NCI-H1105 (cell line): ENCODE results near the gene SPOP.
A peak's percentile ranks its signal among the peaks of the same experiment; 100 is the strongest.
"Not testable (repeated sequence)": the region's sequence is repeated elsewhere in the genome, so short reads cannot be mapped to it uniquely, and the experiment has no call there.

Source experiments
- DNase-seq: peaks from one replicate; lab custom pipeline; 2025; lab: John Stamatoyannopoulos, UW

The SPOP gene

GRCh38 chr17:49677933-49678847 is at the start of gene SPOP:
SPOP (minus strand) TSS chr17:49678097; CDS start chr17:49622810, 55,287 bp downstream.
- peak; percentile 96 for DNase-seq

DNA sequence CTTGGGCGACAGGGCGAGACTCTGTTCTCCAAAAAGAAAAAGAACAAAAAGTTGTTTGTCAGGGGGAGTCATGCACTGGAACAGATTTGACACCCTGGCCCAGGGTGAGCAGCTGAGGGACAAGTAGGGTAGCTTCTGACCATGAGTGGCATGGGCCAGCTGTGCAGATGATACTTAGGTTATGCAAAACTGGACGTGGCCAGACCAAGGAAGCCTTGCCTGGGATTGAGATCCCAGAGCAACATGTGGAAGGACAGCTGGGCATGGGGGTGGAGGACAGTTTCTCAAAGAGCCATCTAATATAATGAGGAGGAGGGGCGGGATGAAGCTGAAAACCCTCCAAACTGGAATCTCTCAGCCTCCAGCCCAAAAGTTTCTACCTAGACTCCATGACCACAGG is 49.5 kb upstream of the SPOP start:
- no peak for DNase-seq

- no peak for DNase-seq
Observed at GRCh38 chr17:49725452-49726130, 47.7 kb upstream of the SPOP start.

- DNase-seq: not testable (repeated sequence)
Observed at GRCh38 chr17:49724552-49724951, 46.7 kb upstream of the SPOP start.

DNA sequence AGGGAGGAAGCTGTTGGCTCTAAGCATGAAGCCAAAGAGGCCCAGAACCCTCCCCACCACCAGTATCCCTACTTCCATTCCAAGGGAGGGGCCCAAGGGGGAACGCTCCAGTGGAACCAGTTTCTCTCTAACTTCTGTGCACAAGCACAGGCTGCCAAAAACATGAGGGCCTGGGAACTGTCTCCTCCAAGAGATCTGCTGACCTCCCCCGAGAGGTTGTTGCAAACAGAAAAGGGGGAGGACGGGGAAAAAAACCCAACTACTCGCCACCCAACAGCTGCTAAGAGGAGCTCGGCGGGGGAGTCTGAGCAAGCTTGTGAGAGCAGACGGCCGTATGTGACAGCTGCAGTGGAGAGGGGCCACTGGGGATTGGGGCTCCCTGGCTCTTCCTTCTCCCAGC is 45.5 kb upstream of the SPOP start:
- DNase-seq: no peak

- DNase-seq: no peak
Observed at GRCh38 chr17:49722066-49722465, 44.2 kb upstream of the SPOP start.

DNA sequence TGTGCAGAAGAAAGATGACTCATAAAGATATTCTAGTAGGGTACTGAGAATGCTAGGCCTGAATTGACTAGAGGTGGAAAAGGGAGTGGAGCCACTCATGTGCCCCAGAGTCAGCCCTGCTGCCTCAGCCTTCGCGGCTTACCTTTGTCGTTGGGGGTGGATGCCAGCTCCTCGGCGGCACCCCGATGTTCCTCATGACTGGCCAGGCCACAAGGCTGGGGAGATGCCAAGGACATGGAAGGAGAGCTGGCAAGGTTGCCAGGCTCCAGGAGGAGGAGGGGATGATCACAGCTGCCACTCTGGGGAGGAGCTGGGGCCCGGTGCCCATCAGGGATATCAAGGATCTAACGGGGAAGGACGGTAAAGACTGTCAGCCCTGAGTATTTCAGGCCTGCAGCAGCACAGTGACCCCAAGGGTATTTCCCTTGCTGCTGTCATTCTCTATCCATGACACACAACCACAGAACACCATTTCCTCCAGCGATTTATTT is 39.5 kb upstream of the SPOP start:
- no peak for DNase-seq

DNA sequence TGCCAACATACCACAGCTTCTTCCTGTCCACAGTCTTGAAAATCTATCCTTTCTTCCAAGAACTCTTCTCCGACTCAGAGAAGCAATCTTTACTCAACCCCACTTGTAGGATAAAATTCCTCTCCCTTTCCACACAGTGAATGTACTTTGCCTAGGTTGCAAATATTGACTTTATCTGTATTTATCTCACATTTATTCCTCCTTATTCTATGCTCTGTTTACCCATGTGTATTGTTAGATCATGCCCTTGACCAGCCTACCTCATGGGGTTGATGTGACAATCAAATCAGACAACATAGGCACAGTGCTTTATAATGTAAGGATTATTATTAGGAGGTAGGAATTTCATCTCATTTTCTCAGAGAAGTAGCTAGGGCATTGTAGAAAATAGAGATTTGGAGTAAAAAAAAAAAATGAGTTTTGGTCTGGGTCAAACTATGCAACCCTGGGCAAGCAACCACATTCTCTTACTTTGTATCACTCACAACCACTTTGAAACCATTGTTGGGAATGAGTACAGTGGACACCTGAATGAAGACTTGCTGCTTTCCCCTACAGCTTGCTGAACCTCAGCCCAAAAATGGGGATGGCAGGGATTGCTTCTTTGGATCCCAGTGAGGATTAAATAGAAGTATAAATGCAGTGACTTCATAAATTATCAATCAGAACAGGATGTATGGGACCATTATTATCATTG is 38.9 kb upstream of the SPOP start:
- no peak for DNase-seq

GRCh38 chr17:49715717-49716279 is 37.9 kb upstream of the SPOP start:
- DNase-seq: no peak

DNA sequence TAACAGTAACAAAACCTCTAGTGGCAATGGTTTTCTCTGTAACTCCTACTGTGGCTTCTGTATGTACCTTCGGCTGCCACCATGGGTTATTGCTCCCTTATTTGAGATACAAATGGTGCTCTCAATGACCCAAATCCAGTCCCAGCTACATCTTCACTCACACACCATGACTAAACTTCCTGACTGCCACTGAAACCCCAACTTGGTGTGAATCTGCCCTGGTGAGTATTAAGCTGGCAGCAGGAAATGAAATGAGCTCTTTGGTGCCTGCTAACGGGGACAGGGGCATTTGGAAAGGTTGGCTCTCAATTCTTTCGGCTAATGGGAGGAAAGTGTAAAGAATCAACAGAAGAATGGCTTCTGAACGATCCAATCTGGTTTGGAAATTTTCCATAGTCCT is 37.3 kb upstream of the SPOP start:
- no peak for DNase-seq

GRCh38 chr17:49708515-49709183 is 30.8 kb upstream of the SPOP start:
- DNase-seq: no peak

- DNase-seq: peak; percentile 95
Observed at GRCh38 chr17:49707608-49708514, 30.0 kb upstream of the SPOP start, which contains the start of gene SLC35B1. SLC35B1 (minus strand) TSS chr17:49707964; CDS start chr17:49707833, 131 bp downstream.

GRCh38 chr17:49707246-49707607 is 29.3 kb upstream of the SPOP start:
- DNase-seq: no peak

- DNase-seq: no peak
Observed at GRCh38 chr17:49705254-49705653, 27.4 kb upstream of the SPOP start.

DNA sequence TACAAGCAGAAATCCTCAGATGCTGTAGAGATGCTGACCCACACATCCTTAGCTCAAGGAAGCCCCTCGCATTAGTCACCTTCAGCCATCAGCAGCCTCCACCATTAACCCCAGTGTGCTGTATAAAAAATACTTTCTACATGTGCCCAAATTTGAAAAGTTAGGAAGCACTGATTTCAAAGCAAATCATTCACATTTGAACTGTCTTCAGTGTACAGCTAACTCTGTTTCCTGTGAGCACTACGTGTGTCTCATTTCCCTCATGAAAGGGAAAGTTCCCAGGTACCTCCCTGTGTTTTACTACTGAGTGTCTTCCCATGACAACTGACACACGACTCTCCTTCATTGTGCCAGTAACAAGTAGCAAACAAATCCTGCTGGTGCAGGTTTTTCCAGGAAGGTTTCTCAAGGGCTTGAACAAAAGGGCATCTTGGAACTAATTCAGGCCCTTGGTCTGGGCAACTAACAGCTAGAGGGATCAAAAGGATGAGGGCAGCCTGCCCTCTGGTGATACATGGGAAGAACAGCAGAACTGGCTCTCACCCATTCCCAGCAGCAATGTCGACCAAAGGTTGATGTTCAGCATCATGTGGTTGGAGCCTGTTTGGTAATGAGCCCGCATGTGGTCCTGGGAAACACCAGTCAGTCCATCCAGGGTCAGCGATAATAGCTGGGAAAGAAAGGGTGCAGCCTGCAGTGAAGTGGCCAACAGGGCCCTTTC is 25.8 kb upstream of the SPOP start:
- DNase-seq: no peak

DNA sequence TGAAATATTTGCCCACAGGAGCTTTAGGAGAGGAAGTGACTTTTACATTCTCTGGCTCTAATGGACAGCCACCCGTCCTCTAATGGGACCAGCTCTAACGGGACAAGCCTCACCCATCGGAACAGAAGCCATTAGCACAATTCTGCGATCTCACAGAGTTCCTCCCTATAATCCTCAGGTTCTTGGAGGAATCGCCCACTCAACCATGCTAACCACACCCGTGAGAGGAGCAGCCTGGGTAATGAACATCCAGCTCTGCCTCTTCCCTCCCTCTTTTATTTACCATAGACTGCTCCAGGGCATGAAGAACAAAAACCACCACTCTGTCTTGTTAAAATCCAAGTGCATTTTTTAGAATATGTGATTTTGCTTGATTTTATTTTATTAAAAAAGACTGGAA is 23.1 kb upstream of the SPOP start:
- no peak for DNase-seq

DNA sequence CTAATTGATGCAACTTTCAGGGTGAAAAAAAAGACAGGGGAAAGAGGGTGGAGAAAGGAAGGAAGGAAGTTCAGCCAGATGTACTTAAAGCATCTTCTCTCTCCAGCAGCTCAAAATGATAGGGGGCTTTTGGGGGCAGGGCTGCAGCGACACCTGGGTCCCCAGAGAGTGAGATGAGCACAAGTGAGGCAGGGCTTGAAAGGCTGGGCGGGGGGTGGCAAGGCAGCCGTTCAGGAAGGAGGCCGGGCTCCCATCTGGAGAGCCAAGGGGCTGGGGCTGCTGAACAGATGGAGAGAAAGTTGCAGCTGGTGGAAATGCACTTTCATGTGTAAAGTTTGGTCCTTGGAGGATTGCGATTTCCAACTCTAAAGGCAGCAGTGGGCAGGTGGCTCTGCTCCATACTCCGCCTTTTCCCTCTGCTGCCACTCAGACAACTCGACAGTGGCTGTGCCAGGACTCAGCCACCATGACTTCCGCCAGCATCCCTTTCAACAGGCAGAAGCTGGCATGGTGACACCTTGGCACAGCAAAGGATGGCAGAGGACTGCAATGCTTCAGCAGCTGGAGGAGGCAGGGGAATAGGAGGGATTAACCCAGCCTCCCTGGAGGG is 22.2 kb upstream of the SPOP start:
- DNase-seq: no peak

DNA sequence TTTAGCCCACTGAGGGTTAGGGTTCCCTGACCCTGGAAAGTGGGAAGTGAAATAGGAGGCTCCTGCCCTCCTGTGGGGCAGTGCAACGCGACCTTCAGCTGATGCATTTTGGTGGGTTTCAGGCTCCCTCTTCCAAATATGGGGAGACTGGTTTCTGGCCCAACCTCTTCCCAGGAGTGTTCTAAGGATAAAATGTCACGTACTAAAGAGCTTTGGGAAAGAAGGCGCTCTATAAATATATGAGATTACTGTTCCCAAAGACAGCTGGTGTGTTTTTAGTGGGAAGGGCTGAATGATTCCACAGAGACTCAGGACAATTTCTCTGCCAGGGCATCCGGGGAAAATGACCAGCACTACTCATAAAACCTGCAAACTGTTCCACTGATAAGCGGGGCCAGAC is 20.1 kb upstream of the SPOP start:
- no peak for DNase-seq

DNA sequence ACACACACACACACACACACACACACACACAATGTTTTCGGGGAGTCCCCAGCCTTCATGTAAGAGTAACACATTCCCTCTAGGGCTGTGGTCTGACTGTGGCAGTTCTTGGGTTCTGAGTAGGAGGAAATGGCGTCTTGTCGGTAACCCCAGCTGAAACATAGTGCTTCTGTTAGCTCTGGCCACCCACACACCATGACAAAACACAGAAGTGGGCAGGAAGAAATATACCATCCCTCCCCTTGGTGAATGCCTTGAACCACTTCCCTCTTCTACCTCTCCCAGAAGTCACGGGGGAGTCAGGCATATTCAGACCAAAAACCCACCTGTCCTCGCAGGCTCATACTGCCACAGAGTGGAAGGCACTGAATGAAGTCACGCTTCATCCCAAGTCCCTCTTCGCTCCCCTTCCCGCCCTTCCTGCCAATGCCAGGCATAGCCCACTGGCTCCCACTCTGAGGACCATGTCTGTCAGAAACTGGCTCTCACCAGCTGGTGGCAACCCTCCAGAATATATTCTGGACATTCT is 18.4 kb upstream of the SPOP start:
- DNase-seq: no peak
